GM12878 (cell line): Measurements from ENCODE around the gene CTCFL. TPM values are rescaled to one million over a fixed set of nuclear protein-coding genes. Genes with fewer than 3 reads are reported as not detected.

Experiments
- ATAC-seq: fragments of 200-7000 bp; cut with Tn5 transposase; 3 replicates; pipeline ENCODE4 v1.9.1; 2020; ENCODE audit warnings: mild to moderate bottlenecking, moderate library complexity
- BruUV-seq: library from RNA; stranded (reverse); fragments of 400-500 nt; replicated peaks from 2 replicates; lab custom pipeline; 2021; lab: Mats Ljungman, UMichigan
- CTCF ChIA-PET: fragments of 300-600 bp; sonication (Branson Sonifier 250); formaldehyde crosslinking; extraction: SDS; loops from one replicate; lab custom pipeline; 2021; ENCODE audit warnings: inconsistent platforms; lab: Yijun Ruan, JAX
- POLR2A ChIA-PET: fragments of 350-600 bp; formaldehyde crosslinking; extraction: SDS; loops from one replicate; lab custom pipeline; 2021; ENCODE audit warnings: inconsistent platforms; lab: Charles Lee
- RAD21 ChIA-PET: fragments of 300-600 bp; sonication (Branson Sonifier 250); formaldehyde crosslinking; loops from one replicate; lab custom pipeline; 2023; ENCODE audit warnings: antibody characterized with exemption; ENCODE audit not compliant: unreplicated experiment; lab: Charles Lee
- SMC1A ChIA-PET: fragments of 300-600 bp; sonication (Branson Sonifier 250); formaldehyde crosslinking; loops from one replicate; lab custom pipeline; 2023; ENCODE audit not compliant: unreplicated experiment, uncharacterized antibody; lab: Charles Lee
- DNase-seq: peaks from one replicate; pipeline ENCODE4 v3.0.0-alpha.2; 2011; ENCODE audit warnings: low read depth, low spot score
- FAIRE-seq: peaks from 3 replicates; lab custom pipeline; 2011; peaks lifted over from hg19 to GRCh38; lab: Jason Lieb, UNC
- H2AFZ ChIP-seq: 2 replicates; pipeline ENCODE4 v1.6.0; 2011; ENCODE audit warnings: low read depth, low read length, control low read depth; ENCODE audit not compliant: control insufficient read depth
- H3K27ac ChIP-seq: 2 replicates; pipeline ENCODE4 v1.5.1; 2011; ENCODE audit warnings: control low read depth; ENCODE audit not compliant: control insufficient read depth, insufficient read depth
- H3K27me3 ChIP-seq, 2 experiments: replicated peaks in 1 of 2; 2 replicates each; pipeline versions ENCODE4 v1.6.0 to v1.6.1; 2011; ENCODE audit warnings: low read length in 1 of 2; ENCODE audit not compliant: control insufficient read depth in 2 of 2, insufficient read depth in 2 of 2
- H3K36me3 ChIP-seq, 2 experiments: 2 replicates each; pipeline ENCODE4 v1.5.1; 2011; ENCODE audit warnings: low read length in 1 of 2; ENCODE audit not compliant: control insufficient read depth in 2 of 2, insufficient read depth in 2 of 2
- H3K4me1 ChIP-seq: 2 replicates; pipeline ENCODE4 v1.6.1; 2011; ENCODE audit warnings: mild to moderate bottlenecking, low read length, moderate library complexity, mixed read lengths; ENCODE audit not compliant: control insufficient read depth, insufficient read depth
- H3K4me2 ChIP-seq: 2 replicates; pipeline ENCODE4 v1.6.0; 2011; ENCODE audit warnings: control low read depth; ENCODE audit not compliant: control insufficient read depth, insufficient read depth
- H3K4me3 ChIP-seq: fragments of 200-600 bp; sonication (generic); 2 replicates; pipeline ENCODE4 v1.5.1; 2016
- H3K79me2 ChIP-seq: 2 replicates; pipeline ENCODE4 v1.6.0; 2011; ENCODE audit warnings: low read length; ENCODE audit not compliant: control insufficient read depth, insufficient read depth
- H3K9ac ChIP-seq: 2 replicates; pipeline ENCODE4 v1.8.0; 2011; ENCODE audit warnings: low read length, control low read depth, mixed read lengths; ENCODE audit not compliant: control insufficient read depth, insufficient read depth
- H3K9me3 ChIP-seq: replicated peaks from 3 replicates; pipeline ENCODE4 v1.5.1; 2011; ENCODE audit warnings: mild to moderate bottlenecking, low read length; ENCODE audit not compliant: control insufficient read depth, insufficient read depth
- H4K20me1 ChIP-seq: 2 replicates; pipeline ENCODE4 v1.6.0; 2011; ENCODE audit not compliant: control insufficient read depth, insufficient read depth
- BACH1 ChIP-seq: fragments of 450-650 bp; IDR thresholded peaks from 2 replicates; pipeline ENCODE4 v1.6.1; 2017; ENCODE audit warnings: mild to moderate bottlenecking, borderline replicate concordance
- CREB1 ChIP-seq: IDR thresholded peaks from 2 replicates; pipeline ENCODE4 v1.6.1; 2012; ENCODE audit warnings: low read depth, mild to moderate bottlenecking, inconsistent platforms
- CREM ChIP-seq: IDR thresholded peaks from 2 replicates; pipeline ENCODE4 v1.6.1; 2014; ENCODE audit warnings: antibody characterized with exemption, low read depth
- DPF2 ChIP-seq: fragments of 450-650 bp; IDR thresholded peaks from 2 replicates; pipeline ENCODE4 v1.6.1; 2017; ENCODE audit warnings: mild to moderate bottlenecking
- EGR1 ChIP-seq, 2 experiments: IDR thresholded peaks; 1 replicate in 1 of 2; 2 replicates in 1 of 2; pipeline ENCODE4 v1.6.1; 2011 to 2012; ENCODE audit warnings: low read depth in 2 of 2, low read length in 2 of 2, borderline replicate concordance in 1 of 2, mild to moderate bottlenecking in 1 of 2, moderate library complexity in 1 of 2
- ESRRA ChIP-seq: IDR thresholded peaks from 2 replicates; pipeline ENCODE4 v1.6.1; 2012; ENCODE audit warnings: mild to moderate bottlenecking, low read length, improper control_type of control experiment
- ETV6 ChIP-seq, 2 experiments: fragments of 450-650 bp in 1 of 2; IDR thresholded peaks in 1 of 2; conservative IDR thresholded peaks in 1 of 2; 2 replicates each; pipeline ENCODE4 v1.6.1; 2014; ENCODE audit warnings: antibody characterized with exemption in 1 of 2, borderline replicate concordance in 1 of 2, low read depth in 1 of 2, mild to moderate bottlenecking in 1 of 2, moderate library complexity in 1 of 2
- IKZF1 ChIP-seq: fragments of 450-650 bp; conservative IDR thresholded peaks from 2 replicates; pipeline ENCODE4 v1.6.1; 2017; ENCODE audit warnings: antibody characterized with exemption, mild to moderate bottlenecking
- IKZF2 ChIP-seq, 2 experiments: fragments of 450-650 bp; IDR thresholded peaks; 2 replicates each; pipeline ENCODE4 v1.6.1; 2017; ENCODE audit warnings: mild to moderate bottlenecking in 2 of 2, moderate library complexity in 2 of 2
- JUNB ChIP-seq: IDR thresholded peaks from 2 replicates; pipeline ENCODE4 v1.6.1; 2016; ENCODE audit warnings: antibody characterized with exemption, mild to moderate bottlenecking
- MEF2A ChIP-seq: IDR thresholded peaks from 2 replicates; pipeline ENCODE4 v1.6.1; 2011; ENCODE audit warnings: low read depth, mild to moderate bottlenecking, low read length, moderate library complexity; ENCODE audit not compliant: insufficient read depth
- NFIC ChIP-seq: IDR thresholded peaks from 2 replicates; pipeline ENCODE4 v1.6.1; 2012; ENCODE audit warnings: low read depth, mild to moderate bottlenecking, inconsistent platforms, low read length, moderate library complexity
- POLR2A ChIP-seq: IDR thresholded peaks from 2 replicates; pipeline ENCODE4 v1.6.1; 2011; ENCODE audit warnings: low read depth, mild to moderate bottlenecking, low read length
- POLR2AphosphoS2 ChIP-seq: IDR thresholded peaks from 2 replicates; pipeline ENCODE4 v1.6.1; 2011; ENCODE audit warnings: low read depth, mild to moderate bottlenecking, low read length, improper control_type of control experiment, moderate library complexity
- TCF12 ChIP-seq: IDR thresholded peaks from 2 replicates; pipeline ENCODE4 v1.6.1; 2011; ENCODE audit warnings: low read depth, mild to moderate bottlenecking, low read length
- WGBS: methylation state at CpG from one replicate; pipeline ENCODE4 v1.1.6; 2016; ENCODE audit warnings: low lambda C conversion rate; ENCODE audit not compliant: insufficient replicate concordance, insufficient coverage; ENCODE audit errors: missing lambda C conversion rate; 5-methylcytosine and 5-hydroxymethylcytosine counted together
- in situ Hi-C: fragments of 300-500 bp; cut with MboI; formaldehyde crosslinking; loops from 9 replicates; pipeline ENCODE4 v1.14.3; 2018; ENCODE audit warnings: mixed read lengths
- intact Hi-C: fragments of 100-400 bp; cut with micrococcal nuclease; formaldehyde crosslinking; loops from one replicate; pipeline ENCODE4 v1.14.2; 2022; ENCODE audit not compliant: unreplicated experiment
- polyA plus RNA-seq, 11 experiments: library from polyadenylated mRNA; depleted of rRNA in 4 of 11; unstranded in 6 of 11; stranded (reverse) in 5 of 11; fragments of >200 nt; fragmentation: Nextera tagmentation in 4 of 11; fragmentation: Illumina TruSeq in 1 of 11; extraction: Ambion mirVana in 4 of 11; extraction: Trizol in 1 of 11; gene quantifications; 1 replicate in 1 of 11; 2 replicates in 10 of 11; pipeline versions ENCODE4 v1.2.1 to v1.2.3, GENCODE V29; 2011 to 2016; ENCODE audit warnings: inconsistent platforms in 2 of 11, missing spikeins in 2 of 11, low read depth in 1 of 11
- total RNA-seq, 4 experiments: library from RNA; depleted of rRNA in 3 of 4; stranded (reverse); fragments of >200 nt in 3 of 4; fragmentation: Illumina TruSeq in 1 of 4; extraction: Trizol in 1 of 4; gene quantifications; 2 replicates each; pipeline versions ENCODE4 v1.2.1 to v1.2.3, GENCODE V29; 2013 to 2021
- TF ChIP-seq, protein P1 (sequence below), 3 experiments: IDR thresholded peaks in 2 of 3; conservative IDR thresholded peaks in 1 of 3; 2 replicates each; pipeline ENCODE4 v1.5.1; 2011; ENCODE audit warnings: low read depth in 3 of 3, low read length in 3 of 3, mild to moderate bottlenecking in 3 of 3, control low read depth in 2 of 3, moderate library complexity in 2 of 3, inconsistent platforms in 1 of 3, mixed read lengths in 1 of 3; ENCODE audit not compliant: control insufficient read depth in 2 of 3, insufficient read depth in 1 of 3; ENCODE audit errors: extremely low read depth in 1 of 3
- TF ChIP-seq, protein P2 (sequence below): IDR thresholded peaks from 2 replicates; pipeline ENCODE4 v1.6.1; 2011; ENCODE audit warnings: low read depth, low read length, improper control_type of control experiment, borderline replicate concordance

CTCFL gene
- total and polyA plus RNA-seq, 10 of the 15 experiments (the other 5 are each of a cell fraction or from before 2014, with no cell fraction given) = 0.06 to 0.20 (median 0.11) TPM; not detected in 4

DNA sequence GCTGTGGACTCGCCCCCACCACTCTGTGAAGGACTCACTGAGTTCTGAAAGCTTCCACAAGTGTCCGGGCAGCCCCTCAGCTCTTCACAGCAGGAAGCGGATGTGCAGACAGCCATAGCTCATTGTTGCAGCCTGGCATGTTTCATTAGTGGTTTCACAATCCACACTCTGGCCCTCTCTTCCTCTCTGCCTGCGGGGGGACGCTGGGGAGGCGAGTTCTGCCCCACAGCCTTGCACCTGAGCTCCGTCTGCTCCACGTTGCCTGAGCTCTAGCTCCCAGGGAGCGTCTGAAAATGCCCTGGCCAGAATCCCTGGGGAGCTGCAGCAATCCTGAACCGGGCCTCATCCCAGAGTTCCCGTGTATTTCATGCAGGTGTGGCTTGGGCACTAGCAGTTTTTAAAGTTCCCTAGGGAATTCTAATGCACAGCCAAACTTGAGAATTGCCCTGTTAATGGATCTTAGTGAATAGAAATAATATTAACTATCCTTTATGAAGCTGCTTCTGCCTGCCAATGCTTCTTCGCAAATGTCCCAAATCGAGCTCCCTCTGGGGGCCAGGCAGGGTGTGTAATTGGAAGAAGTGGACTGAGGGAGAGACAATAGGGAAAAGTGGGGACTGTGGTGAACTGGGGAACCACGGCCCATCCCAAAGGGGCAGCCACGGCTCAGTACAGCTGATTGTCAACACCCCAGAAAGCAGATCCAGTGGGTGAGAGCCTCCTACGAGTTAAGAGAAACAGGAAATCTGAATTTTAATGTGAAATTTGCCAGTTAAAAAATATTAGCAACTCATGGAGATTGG is 51.5 kb downstream of the CTCFL start:
- POLR2A ChIA-PET = interaction anchor here (1.0 to 4.0 kb wide), 13 partner anchors 9 to 83 kb away, joined by 3 to 20 read pairs (median 6); partner anchors contain the start of gene RBM38
- CTCF ChIA-PET = interaction anchor here (0.9 to 4.8 kb wide), 14 partner anchors 9 to 94 kb away, joined by 3 to 28 read pairs (median 7); no protein-coding TSS in a partner anchor
- TF ChIP-seq BACH1 = no peak
- peak; percentile 65 for TF ChIP-seq IKZF1
- 0 out of 2 replicates have a peak, but pooled peaks have one; percentile 23 for TF ChIP-seq DPF2
- peak; percentile 24; the same call in 1 of the 2 replicates for TF ChIP-seq JUNB
- peak; percentile 51 to 53; a peak in 2 of 4 replicates for TF ChIP-seq IKZF2 (IDR thresholded peaks at IDR 0.05)
- 0 out of 2 replicates have a peak, but pooled peaks have one; percentile 23 for TF ChIP-seq TCF12
- TF ChIP-seq, protein P1, sequence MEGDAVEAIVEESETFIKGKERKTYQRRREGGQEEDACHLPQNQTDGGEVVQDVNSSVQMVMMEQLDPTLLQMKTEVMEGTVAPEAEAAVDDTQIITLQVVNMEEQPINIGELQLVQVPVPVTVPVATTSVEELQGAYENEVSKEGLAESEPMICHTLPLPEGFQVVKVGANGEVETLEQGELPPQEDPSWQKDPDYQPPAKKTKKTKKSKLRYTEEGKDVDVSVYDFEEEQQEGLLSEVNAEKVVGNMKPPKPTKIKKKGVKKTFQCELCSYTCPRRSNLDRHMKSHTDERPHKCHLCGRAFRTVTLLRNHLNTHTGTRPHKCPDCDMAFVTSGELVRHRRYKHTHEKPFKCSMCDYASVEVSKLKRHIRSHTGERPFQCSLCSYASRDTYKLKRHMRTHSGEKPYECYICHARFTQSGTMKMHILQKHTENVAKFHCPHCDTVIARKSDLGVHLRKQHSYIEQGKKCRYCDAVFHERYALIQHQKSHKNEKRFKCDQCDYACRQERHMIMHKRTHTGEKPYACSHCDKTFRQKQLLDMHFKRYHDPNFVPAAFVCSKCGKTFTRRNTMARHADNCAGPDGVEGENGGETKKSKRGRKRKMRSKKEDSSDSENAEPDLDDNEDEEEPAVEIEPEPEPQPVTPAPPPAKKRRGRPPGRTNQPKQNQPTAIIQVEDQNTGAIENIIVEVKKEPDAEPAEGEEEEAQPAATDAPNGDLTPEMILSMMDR (IDR thresholded peaks at IDR 0.05 in 2 of 3, conservative IDR thresholded peaks at IDR 0.05 in 1 of 3; ENCODE audit: control insufficient read depth in 2 of 3, extremely low read depth in 1 of 3, insufficient read depth in 1 of 3, low read depth in 3 of 3, low read length in 3 of 3) = 0 out of 6 replicates have a peak, but pooled peaks of 2 of the 3 experiments have one; percentile 10 to 11
- TF ChIP-seq CREM = 0 out of 2 replicates have a peak, but pooled peaks have one; percentile 19
- TF ChIP-seq ESRRA = no peak
- TF ChIP-seq ETV6 (conservative IDR thresholded peaks at IDR 0.05 in 1 of 2, IDR thresholded peaks at IDR 0.05 in 1 of 2; ENCODE audit: borderline replicate concordance in 1 of 2, low read depth in 1 of 2) = peak in 1 of 2 experiments; percentile 85; a peak in 2 of 4 replicates
- TF ChIP-seq NFIC = no peak
- 0 out of 2 replicates have a peak, but pooled peaks have one; percentile 28 for TF ChIP-seq POLR2A
- 0 out of 2 replicates have a peak, but pooled peaks have one; percentile 7 for TF ChIP-seq MEF2A
- peak in 1 of 2 experiments; percentile 42; a peak in 1 of 3 replicates for TF ChIP-seq EGR1 (IDR thresholded peaks at IDR 0.05; ENCODE audit: borderline replicate concordance in 1 of 2, low read depth in 2 of 2, low read length in 2 of 2)
- TF ChIP-seq, protein P2, sequence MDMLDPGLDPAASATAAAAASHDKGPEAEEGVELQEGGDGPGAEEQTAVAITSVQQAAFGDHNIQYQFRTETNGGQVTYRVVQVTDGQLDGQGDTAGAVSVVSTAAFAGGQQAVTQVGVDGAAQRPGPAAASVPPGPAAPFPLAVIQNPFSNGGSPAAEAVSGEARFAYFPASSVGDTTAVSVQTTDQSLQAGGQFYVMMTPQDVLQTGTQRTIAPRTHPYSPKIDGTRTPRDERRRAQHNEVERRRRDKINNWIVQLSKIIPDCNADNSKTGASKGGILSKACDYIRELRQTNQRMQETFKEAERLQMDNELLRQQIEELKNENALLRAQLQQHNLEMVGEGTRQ = no peak
- TF ChIP-seq POLR2AphosphoS2 = no peak
- TF ChIP-seq CREB1 = no peak; the same call in 1 of the 2 replicates

More for the DNA sequence above, 51.5 kb downstream of the CTCFL start:
- no peak overlapping the region for H3K4me3 ChIP-seq
- H3K79me2 ChIP-seq = no peaks in the 10 kb centered on the region
- no TSS peak for BruUV-seq
- peaks cover 64% of the 10 kb centered on the region for H3K4me1 ChIP-seq
- H4K20me1 ChIP-seq = no peaks in the 10 kb centered on the region
- DNase-seq = peak; percentile 68
- H3K27ac ChIP-seq = peak overlapping the region; percentile 43
- no peaks in the 10 kb centered on the region for H3K27me3 ChIP-seq
- peak; percentile 82 for ATAC-seq
- H3K9ac ChIP-seq = no peak overlapping the region
- in situ Hi-C loops (loop anchor here (10.0 kb wide), 1 partner anchor 981 kb away; no protein-coding TSS in a partner anchor), intact Hi-C loops (no loop called here)
- SMC1A ChIA-PET = interaction anchor here (0.6 to 6.4 kb wide), 18 partner anchors 9 to 83 kb away, joined by 3 to 49 read pairs (median 5); no protein-coding TSS in a partner anchor
- no peak overlapping the region; the same call in 1 of the 2 replicates for H2AFZ ChIP-seq
- WGBS = 17% methylated on average over 15 of the region's 16 CpGs
- H3K9me3 ChIP-seq = peaks cover 1% of the 10 kb centered on the region; the same call in 1 of the 3 replicates
- RAD21 ChIA-PET = interaction anchor here (0.9 to 3.5 kb wide), 14 partner anchors 9 to 146 kb away, joined by 3 to 27 read pairs (median 5); partner anchors contain the start of gene RBM38
- H3K4me2 ChIP-seq = no peak overlapping the region
- no peak for FAIRE-seq
- H3K36me3 ChIP-seq = no peaks in the 10 kb centered on the region
